GM18519 (cell line): ENCODE measurements around the gene TASP1.

ENCODE experiments used
- ATAC-seq: cut with Tn5 transposase; IDR thresholded peaks from one replicate; pipeline ENCODE4 v1.9.1; 2021; ENCODE audit warnings: mild to moderate bottlenecking, moderate library complexity; ENCODE audit not compliant: unreplicated experiment, low FRiP score

Gene TASP1

GRCh38 chr20:13580707-13581106, 58.0 kb downstream of the TASP1 start:
- ATAC-seq: no peak

DNA sequence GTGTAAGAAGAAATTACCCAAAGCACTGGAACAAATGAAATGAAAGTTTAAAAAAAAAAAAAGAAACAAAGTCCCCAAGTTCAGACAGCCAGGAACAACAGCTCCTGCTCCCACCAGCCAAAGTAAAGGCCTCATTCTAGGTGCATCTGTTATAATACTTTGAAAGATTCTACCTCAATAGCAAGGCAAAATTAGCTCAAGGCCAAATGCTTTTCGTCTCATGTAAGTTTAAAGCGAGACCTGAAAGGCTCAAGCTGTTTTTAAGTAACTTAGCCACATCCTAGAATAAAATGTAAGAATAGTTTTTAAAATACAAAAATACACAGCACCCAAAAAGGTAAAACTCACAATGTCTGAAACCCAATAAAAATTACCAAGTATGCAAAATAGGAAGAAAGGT, 64.7 kb downstream of the TASP1 start:
- ATAC-seq: no peak

- no peak for ATAC-seq
These were observed 67.1 kb downstream of the TASP1 start for GRCh38 chr20:13571662-13572061.

- no peak for ATAC-seq
These were observed 71.1 kb downstream of the TASP1 start for GRCh38 chr20:13567663-13568062.

- no peak for ATAC-seq
These were observed 74.9 kb downstream of the TASP1 start for GRCh38 chr20:13563854-13564253.

- no peak for ATAC-seq
These were observed 84.0 kb downstream of the TASP1 start for GRCh38 chr20:13554706-13555105.

DNA sequence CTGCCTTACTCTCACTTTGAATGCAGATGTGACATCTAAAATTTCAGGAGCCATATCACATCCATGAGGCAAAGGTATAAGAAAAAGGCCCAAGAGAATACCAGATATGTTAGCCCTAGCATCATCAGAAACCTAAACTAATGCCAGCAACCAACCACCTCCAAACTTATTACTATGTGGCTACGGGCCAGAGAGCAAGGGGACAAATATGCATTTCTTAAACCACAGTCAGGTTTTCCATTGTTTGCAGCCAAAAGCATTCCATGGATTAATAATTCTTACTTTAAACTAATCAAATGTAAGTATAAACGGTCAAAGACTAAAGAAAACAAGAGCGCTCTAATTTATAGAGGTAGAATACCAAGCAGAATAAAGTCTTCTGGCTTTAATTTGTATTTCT, 84.7 kb downstream of the TASP1 start:
- ATAC-seq: no peak

GRCh38 chr20:13552061-13552460, 86.7 kb downstream of the TASP1 start:
- no peak for ATAC-seq

DNA sequence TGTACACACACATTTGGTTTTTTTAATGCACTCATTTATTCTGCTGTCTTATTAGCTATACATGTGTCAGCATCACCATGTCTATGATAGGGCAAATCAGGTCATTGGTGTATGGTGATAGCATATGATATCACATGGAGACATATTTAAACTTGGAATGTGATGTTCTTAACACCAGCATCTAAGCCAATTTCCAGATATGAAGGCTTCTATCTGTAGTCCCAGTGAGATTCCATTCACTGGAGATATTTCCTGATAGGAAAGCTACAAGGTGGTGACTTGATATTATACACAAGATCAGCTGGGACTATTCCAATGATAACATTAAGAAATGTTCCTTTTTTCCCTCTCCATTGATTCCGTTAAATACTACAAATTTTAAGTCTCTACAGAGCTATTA, 89.3 kb downstream of the TASP1 start:
- ATAC-seq: no peak

GRCh38 chr20:13546497-13547131, 92.1 kb downstream of the TASP1 start:
- peak; percentile 67 for ATAC-seq

DNA sequence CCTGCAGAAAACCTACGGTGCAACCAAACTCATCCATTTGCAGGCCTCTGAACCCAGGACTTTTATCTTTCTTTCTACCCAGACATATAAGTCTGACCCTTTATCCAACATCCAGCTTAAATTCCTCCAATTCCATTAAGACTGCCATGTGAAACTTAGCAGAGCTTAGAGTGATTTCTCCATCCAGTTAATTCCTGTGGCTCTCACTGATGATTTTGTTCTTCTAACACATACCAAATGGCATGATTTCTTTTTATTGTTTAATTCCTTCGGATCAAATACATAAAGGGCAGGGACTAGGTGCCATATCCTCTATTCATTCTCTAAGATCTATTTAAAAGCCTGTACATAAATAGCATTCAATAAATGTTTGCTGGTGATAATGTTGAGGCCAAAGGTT, 92.9 kb downstream of the TASP1 start:
- no peak for ATAC-seq

- ATAC-seq: no peak
These were observed 94.9 kb downstream of the TASP1 start for GRCh38 chr20:13543783-13544182.

DNA sequence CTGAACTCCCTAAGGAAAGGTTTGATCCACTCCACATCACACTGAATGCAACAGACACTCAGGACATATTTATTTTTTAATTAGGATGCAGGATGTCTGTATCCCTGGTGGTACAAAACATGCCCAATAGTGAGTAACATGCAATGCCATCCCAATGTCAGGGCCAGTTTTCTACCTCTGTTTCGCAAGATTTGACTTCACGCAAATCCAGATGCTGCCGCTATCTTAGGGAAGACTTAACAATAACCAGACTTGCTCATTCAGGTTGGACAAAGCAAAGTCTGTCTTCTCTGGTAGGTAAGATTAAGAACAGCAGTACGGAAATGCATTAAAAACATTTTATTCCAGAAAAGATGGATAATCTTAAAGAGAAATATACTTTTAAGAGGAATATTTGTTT, 103.1 kb downstream of the TASP1 start:
- no peak for ATAC-seq

DNA sequence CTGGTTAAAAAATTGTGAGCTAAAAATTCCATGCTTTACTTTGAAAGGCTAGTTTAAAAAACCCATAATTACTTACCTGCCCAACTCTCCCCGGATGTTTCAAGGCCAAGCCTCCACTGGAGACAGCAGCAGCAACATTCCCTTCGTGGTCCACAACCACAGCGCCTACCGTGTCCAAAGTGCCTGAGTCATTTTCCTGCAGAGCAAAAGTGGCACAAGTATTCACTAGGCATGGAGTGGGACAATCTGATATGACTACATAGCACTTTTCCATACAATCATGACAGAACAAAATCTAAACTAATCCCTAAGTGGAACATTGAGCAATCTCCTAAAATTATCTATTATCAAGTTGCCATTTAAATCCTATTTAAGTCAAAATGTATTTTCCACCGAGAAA, 104.8 kb downstream of the TASP1 start:
- ATAC-seq: no peak

GRCh38 chr20:13530146-13530545, 108.6 kb downstream of the TASP1 start:
- no peak for ATAC-seq

DNA sequence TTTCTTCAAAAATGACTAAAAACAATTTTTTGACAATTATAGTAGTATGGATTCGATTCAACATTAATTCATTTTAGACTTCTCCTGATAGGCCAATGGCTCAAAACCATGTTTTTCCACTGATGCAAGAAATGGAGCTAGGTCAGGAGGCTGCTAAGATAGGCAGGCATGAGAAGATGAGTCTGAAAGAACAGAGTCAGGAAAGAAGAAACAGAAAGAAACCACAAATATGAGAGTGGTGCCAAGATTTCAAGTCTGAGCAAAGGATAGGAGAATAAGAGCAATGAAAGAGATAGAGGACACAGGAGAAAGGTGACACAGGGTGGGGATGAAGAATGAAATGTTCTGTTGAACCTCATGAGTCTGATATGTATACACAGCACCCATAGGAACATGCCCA, 112.2 kb downstream of the TASP1 start:
- no peak for ATAC-seq

DNA sequence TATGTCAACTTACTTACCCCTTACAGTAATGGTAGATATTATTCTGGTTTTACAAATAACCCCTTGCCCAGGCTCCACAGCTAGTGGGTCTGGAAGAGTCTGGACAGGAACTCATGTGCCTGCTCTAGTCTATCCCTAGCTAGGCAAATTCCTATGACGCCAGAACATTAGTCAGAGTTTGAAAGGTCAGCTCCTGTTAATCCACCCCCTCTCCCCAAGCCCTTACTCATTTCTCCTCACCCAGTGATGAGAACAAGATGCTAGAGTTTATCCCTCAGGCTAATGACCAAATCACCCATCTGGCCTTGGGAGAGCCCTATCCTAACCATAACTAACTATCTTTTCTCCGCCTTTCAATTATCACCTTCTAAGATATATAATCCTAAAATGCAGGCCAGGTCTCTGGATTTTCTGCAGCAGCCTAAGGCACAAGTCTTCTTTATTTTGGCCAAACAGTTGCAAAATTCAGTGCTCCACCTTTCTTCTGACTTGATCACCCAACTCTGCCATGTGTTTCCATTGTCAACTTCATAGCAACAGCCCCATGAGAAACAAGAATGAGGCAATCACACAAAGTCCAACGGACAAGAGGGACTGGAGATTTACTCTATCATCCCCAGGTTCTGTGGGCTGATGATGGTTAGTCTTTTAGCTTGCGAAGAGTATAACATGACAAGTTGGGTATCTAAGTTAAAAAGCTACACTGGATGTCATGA, 113.3 kb downstream of the TASP1 start:
- no peak for ATAC-seq

DNA sequence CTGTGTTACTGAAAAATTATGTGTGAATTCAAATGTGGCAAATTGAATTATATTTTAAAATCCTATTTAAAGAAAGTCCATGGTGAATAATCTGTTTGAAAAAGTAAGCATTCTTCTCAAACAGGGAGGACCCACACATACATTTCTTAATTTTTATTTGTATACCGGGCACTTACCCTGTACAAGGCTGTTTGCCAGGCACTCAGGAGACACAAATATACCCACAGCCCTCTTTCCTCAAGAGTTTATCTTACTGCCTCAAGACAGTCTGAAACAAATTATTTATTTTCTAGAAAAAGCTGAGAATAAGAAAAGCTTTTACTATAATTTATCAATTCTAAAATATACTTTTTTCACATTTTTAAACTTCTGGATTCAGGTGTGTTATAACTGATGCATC, 114.4 kb downstream of the TASP1 start:
- no peak for ATAC-seq

GRCh38 chr20:13517831-13518230, 120.9 kb downstream of the TASP1 start:
- ATAC-seq: no peak

DNA sequence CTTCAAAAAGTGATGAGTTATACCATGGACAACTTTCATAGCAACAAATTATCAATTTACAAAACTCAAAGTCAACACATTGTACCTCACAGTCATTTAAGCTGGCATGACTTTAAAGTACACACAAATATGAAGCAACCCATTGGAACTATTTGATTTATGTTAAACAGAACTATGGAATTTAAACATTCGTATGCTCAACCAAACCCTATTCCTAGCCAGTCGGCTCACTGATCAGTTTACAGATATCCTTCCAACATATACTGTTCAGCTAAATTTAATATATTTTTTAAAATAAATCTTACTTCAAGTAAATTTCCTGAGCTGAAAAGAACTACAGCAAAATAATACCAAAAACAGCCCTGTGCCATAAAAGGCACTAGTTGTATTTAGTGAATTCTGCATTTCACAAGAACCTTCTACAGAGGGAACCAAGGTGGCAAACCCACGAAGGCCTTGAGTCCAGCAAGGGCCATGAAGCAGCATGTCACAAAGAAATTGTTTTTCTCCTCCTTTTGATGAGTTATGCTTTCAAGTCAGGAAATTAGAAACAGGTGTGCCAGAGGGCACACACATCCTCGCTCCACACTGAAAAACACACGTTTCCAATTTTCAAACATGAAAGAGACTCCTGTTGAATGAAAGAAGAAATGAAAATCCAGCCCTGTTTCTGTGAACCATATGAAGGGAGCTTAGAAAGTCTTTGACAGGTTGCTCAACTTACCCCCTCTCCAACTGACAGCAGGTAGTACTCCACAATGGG, 122.8 kb downstream of the TASP1 start:
- no peak for ATAC-seq

DNA sequence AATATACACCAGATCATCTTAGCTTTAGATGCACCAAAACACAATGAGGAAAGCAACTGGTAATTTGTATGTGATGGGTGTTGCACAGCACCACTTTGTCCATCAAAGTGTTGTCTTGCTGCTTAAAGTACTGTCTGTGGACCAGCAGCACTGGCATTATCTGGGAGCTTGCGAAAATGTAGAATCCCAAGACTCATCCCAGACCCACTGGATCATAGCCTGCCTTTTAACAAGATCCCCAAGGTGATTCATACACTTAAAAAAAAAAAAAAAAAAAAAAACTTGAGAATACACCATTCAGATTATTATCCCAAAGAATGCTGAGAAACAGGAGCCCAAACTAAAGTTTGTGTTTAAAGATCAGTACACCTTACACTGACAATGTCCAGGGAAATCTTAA, 123.4 kb downstream of the TASP1 start:
- ATAC-seq: no peak
